Measurements from ENCODE around the gene SLC44A5. TPM values are rescaled to one million over a fixed set of nuclear protein-coding genes. Genes with fewer than 3 reads are reported as not detected.
A peak's percentile ranks its signal among the peaks of the same experiment; 100 is the strongest.
"Not testable (repeated sequence)": the region's sequence is repeated elsewhere in the genome, so short reads cannot be mapped to it uniquely, and the experiment has no call there.

Gene SLC44A5
- total RNA-seq, 1 donor from 2014 or later: 5.3 TPM

DNA sequence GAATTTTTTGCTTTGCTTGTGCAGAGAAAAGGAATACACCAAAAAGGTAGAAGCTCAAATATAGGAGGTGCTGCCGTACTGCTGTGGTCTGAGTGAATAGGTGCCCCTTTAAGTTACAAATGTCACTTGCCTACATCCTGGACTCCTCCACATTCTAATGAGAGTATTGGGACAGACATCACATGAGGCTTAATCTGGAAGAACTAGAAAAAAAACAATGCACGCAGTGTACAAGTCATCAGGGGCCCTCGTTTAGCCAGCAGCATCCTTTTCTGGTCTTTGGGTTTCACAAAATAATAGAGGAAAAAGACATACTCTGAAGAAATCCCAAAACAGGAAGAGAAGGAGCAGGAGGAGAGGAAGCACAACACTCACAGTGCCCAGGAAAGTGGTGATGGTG lies 89.3 kb downstream of the SLC44A5 start:
- no peak for DNase-seq (ENCODE audit: low spot score)

DNA sequence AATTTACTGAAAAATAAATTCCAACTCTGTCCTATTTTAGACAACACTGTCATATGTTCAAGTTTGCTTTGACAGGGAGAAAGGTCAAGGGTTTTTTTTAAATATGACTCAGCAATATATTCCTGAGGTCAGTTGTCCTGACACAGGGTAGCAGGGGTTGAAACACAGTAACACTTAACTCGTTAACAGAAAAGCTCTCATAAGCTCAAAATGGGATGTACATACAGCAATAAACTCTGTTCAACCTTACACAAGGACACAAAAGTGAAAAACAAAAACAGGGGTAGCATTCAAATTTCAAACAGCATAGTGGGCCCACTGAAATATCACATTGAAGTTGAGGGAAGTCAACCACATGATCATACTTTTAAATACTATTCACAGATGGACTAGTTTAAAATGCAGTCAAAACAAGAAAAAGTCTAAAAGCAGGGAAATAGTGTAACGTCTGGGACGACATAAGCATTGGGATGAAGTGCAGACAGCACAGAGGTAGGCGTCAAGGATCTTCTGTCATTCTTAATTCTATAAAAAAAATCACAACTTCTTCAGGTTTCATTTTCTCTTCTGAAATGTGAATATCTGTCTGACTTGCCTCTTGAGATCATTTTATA lies 89.9 kb downstream of the SLC44A5 start:
- DNase-seq (ENCODE audit: low spot score): no peak

- no peak for DNase-seq (ENCODE audit: low spot score)
Measured at GRCh38 chr1:75519651-75520427, 91.1 kb downstream of the SLC44A5 start.

GRCh38 chr1:75518686-75519085 lies 92.2 kb downstream of the SLC44A5 start:
- DNase-seq (ENCODE audit: low spot score): no peak

GRCh38 chr1:75514270-75514669 lies 96.6 kb downstream of the SLC44A5 start:
- no peak for DNase-seq (ENCODE audit: low spot score)

DNA sequence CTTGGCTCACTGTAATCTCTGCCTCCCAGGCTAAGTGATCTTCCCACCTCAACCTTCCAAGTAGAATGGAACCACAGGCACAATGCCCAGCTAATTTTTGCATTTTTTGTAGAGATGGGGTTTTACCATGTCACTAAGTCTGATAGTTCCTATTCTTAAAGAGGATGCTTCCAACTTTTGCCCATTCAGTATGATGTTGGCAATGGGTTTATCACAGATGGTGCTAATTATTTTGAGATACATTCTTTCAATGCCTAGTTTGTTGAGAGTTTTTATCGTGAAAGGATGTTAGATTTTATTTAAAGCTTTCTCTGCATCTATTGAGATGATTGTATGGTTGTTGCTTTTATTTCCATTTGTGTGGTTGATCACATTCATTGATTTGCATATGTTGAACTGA lies 103.9 kb downstream of the SLC44A5 start:
- DNase-seq (ENCODE audit: low spot score): no peak

- no peak for DNase-seq (ENCODE audit: low spot score)
Measured at GRCh38 chr1:75503221-75503974, 107.5 kb downstream of the SLC44A5 start.

DNA sequence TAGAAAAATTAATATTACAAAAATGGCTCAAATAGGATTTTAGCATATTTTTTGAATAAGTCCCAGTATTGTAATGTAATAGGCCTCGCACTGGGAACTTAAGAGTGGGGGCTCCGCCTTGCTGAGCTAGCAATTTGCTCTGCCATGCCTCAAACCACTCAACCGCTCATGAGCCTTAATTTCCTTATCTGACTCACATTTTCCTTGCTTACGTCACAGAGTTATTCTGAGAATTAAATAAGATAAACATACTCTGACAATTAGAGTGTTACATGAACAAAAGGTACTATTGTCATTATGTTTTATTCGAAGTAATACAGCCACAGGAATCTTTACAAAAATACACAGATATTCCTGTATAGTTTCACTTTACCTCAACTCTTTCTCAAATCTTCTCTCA lies 108.1 kb downstream of the SLC44A5 start:
- peak; percentile 22 for DNase-seq (ENCODE audit: low spot score)

GRCh38 chr1:75501577-75502295 lies 109.2 kb downstream of the SLC44A5 start:
- DNase-seq (ENCODE audit: low spot score): no peak

DNA sequence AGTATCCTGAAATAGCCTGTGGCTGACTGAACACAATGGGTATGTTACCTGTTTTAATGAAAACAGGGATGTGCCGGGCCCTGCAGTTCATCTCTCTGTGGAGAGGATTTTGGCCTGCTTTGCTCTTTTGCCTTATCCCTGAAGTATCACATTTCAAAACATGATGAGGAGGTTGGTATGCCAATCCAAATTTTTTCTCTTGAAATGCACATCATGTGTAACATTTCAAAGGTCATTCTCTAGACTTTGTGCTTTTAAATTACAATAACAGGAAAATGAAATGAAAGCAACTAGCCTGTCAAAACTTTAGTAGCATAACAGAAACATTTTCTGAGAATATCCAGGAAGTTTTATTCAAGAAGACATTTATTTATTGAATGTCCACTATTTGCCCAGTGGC lies 118.9 kb downstream of the SLC44A5 start:
- no peak for DNase-seq (ENCODE audit: low spot score)

DNA sequence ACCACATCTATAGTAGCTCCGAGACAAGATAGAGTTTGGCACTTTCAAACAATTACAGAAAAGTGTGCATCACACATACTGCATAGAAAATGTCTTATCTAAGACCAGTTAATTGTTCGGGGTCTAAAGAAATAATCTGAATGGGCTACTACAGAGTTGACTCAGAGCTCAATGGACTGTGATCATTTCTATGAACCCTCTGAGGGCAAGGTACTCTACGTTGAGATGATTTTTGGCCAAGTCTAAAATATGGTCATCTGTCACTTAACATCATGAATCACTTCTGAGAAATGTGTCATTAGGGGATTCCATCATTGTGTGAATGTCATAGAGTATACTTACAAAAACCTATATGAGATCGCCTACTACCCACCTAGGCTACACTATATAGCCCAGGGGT lies 123.5 kb downstream of the SLC44A5 start:
- DNase-seq (ENCODE audit: low spot score): no peak

DNA sequence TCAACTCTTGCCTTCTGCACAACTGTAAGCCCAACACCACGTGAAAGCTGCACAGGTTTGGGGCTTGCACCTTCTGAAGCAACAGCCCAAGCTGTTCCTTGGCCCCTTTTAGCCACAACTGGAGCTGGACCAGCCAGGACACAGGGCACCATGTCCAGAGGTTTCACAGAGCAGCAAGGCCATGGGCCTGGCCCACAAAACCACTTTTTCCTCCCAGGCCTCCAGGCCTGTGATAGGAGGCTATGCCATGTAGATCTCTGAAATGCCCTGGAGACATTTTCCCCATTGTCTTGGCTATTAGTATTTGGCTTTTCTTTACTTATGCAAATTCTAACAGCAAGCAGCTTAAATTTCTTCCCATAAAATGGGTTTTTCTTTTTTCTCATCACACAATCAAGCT lies 126.1 kb downstream of the SLC44A5 start:
- no peak for DNase-seq (ENCODE audit: low spot score)

DNA sequence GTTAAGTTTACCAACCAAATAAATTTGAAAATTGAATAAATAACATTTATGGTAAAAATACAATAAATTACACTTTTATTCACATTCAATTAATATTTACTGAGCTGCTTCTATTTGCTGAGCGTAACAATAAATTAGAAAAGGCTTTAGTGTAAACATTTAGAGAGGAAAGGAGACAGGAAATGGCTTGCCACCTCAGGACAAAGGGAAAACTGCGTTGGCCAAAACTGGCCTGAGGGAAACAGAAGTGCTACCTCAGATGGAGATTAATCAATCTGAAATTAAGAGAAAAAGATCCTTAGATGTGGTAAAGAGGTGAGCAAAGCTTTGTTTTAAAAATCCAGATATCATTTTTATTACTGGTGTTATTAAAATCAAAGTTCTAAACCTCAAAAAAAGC lies 128.0 kb downstream of the SLC44A5 start:
- no peak for DNase-seq (ENCODE audit: low spot score)

DNA sequence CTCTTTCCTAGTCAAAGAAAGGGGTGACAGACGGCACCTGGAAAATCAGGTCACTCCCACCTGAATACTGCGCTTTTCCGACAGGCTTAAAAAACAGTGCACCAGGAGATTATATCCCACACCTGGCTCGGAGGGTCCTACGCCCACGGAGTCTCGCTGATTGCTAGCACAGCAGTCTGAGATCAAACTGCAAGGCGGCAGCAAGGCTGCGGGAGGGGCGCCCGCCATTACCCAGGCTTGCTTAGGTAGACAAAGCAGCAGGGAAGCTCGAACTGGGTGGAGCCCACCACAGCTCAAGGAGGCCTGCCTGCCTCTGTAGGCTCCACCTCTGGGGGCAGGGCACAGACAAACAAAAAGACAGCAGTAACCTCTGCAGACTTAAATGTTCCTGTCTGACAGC lies 134.4 kb downstream of the SLC44A5 start:
- not testable (repeated sequence) for DNase-seq (ENCODE audit: low spot score)

GRCh38 chr1:75475696-75476095 lies 135.2 kb downstream of the SLC44A5 start:
- DNase-seq (ENCODE audit: low spot score): no peak

GRCh38 chr1:75472971-75473603 lies 137.8 kb downstream of the SLC44A5 start:
- DNase-seq (ENCODE audit: low spot score): no peak

GRCh38 chr1:75472089-75472970 lies 138.6 kb downstream of the SLC44A5 start:
- DNase-seq (ENCODE audit: low spot score): no peak

- no peak for DNase-seq (ENCODE audit: low spot score)
Measured at GRCh38 chr1:75471252-75471651, 139.7 kb downstream of the SLC44A5 start.

DNA sequence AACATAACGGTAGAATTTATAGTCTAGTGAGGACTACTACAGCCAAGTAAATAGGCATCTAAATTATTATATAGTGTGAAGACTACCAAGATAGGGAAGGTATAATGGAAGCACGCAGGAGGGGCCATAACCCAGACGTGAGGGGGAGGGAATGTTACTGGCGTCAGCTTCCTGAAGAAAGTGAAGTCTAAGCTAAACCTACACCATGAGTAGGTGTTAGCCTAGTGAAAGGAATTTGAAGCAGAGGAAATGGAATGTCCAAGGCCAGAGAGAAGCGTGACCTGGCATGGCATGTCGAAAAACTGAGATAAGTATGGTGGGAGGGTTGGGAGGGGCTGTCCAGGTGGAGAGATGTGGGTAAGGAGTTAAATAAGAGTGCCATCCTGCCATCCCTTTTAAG lies 140.5 kb downstream of the SLC44A5 start:
- DNase-seq (ENCODE audit: low spot score): no peak

- DNase-seq (ENCODE audit: low spot score): no peak
Measured at GRCh38 chr1:75469586-75470173, 141.2 kb downstream of the SLC44A5 start.
